Esophagus muscularis mucosa (tissue), 3 donors: ENCODE measurements around the gene CLPTM1.

Source experiments
- CTCF ChIP-seq, 3 experiments: fragments of 200-600 bp in 2 of 3; fragments of 450-650 bp in 1 of 3; sonication (generic) in 2 of 3; IDR thresholded peaks; one replicate each; pipeline ENCODE4 v1.5.1; 2017 to 2019; ENCODE audit warnings: antibody characterized with exemption in 3 of 3, mild to moderate bottlenecking in 2 of 3, moderate library complexity in 1 of 3
- POLR2A ChIP-seq: fragments of 450-650 bp; IDR thresholded peaks from one replicate; pipeline ENCODE4 v1.6.1; 2017; ENCODE audit warnings: antibody characterized with exemption, moderate library complexity, mild to moderate bottlenecking, low read depth
- POLR2AphosphoS5 ChIP-seq, 2 donors: sonication (generic); formaldehyde crosslinking; IDR thresholded peaks; one replicate each; pipeline ENCODE4 v1.6.1; 2017; ENCODE audit warnings: antibody characterized with exemption in 2 of 2

GRCh38 chr19:44927746-44928145 lies 27.4 kb upstream of the CLPTM1 start:
- no peak for TF ChIP-seq CTCF (IDR thresholded peaks at IDR 0.05)
- no peak for TF ChIP-seq POLR2A
- TF ChIP-seq POLR2AphosphoS5 (IDR thresholded peaks at IDR 0.05), result no peak
